ENCODE measurements around the gene TSHZ3.

The TSHZ3 gene

DNA sequence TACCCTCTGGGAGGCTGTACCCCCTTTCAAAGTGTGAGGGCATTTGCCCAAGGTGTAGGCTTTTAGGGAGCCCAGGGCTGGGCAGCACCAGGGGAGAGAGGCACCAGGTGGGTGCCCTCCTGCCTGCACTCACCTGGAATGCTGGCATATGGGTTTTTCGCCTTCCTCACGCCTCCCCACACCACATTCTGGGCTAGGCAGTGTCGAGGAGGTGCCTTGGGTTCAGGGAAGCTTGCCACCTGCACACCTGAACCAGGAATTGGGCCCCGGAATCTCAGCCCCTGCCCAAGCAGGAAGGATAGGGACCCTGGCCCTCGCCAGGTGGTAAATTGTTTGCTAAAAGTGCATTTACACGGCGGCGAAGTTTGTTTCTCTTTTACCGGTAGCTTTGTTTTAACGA lies 5.1 kb upstream of the TSHZ3 start:
- no peak for DNase-seq (ENCODE audit: low read depth in 2 of 2)

DNA sequence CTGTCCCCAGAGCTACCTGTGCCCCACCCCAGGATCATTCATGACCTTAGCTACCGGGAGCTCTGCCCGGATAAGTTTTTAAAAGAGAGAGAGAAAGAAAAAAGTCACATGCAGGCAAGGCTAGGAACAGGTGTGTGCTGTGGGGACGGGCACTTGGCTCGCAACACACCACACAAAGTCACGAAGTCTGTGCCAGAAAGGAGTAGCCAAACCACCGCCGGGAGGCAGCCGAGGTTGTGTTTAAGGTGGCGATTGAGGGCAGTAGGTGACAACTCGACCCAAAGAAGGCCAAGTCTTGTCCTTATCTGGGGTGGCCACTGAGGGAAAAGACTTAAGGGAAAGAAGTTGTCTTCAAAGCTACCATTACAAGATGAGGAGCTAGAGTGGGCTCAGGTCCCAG lies 4.6 kb upstream of the TSHZ3 start:
- DNase-seq (ENCODE audit: low read depth in 2 of 2): no peak

DNA sequence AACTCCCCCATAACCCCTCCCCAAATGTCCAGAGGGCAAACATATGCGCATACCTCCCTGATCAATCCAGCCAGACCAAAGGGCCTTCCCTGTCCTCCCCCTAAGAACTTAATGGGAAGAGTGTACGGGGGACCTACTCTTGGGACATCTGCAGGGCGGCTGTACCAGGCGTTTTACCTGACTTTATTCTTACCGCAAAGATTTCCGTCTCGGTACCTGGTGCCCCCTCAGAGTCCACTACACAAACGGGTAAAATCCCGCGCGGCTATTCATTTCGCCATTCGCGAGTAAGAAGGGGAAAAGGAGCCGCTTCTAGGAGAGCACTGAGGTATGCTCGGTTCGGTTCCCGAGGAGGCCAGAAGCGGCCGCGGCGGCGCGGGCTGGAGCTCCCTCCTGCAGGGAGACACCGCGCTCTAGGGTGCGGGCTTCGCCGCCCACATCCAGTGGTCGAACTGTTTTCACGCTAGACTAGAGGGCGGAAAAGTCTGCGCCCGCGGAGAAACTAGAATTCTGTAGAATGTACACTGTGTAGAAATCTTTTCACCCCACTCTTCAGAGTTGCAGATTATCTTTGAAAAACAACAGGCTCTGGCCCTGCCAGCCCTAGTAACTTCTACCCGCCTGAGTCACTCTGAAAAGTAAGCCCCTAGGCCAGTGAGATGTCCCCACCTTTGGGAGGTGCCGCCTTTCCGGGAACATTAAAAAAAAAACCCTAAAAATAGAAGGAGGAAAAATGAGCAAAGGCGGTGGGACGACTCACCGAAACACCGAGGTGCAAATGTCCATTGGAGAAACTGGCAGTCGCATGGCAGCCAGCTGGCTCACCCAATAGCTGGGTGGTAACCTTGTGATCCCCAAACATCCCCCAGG lies 3.8 kb upstream of the TSHZ3 start:
- no peak for DNase-seq (ENCODE audit: low read depth in 2 of 2)

DNA sequence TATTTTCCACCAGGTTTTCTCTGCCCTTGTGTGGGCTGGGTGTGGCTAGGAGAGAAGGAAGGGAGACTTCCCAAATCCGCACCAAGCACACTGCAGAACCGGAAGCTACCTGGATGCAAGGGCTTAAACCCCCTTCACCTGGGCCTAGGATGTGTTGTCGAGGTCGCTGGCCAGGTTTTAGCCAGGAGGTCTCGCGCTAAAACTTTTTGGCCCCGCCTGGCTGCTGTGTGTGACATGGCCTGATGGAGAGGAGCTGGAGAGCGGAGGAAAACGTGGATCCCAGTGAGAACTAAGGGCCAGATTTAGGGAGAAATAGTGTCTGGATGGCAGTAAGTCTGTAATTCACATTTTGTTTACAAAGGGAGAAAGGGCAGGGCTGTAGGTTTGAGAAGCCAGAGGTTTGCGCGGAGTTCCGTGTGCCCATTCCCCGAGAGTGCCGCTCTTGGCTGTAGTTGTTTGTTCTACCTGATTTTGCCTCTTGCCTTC lies 3.1 kb upstream of the TSHZ3 start:
- no peak for DNase-seq (ENCODE audit: low read depth in 2 of 2)

DNA sequence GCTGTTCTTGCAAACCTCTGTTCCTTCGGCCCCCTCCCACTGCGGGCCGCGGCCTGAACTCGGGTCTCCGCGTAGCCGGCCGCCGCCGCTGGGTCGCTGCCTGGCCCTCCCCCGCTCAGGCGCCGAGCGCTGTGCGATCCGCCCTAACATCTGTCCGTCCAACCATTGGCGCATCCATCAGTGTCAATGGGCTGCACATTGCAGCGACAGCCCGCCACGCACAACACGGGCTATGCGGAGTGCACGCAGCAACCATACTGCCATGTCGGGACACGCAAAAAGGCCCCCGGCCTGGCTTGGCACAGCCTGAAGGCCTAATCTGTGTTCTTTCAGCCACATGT lies 2.6 kb upstream of the TSHZ3 start:
- DNase-seq (ENCODE audit: low read depth in 2 of 2): no peak

DNA sequence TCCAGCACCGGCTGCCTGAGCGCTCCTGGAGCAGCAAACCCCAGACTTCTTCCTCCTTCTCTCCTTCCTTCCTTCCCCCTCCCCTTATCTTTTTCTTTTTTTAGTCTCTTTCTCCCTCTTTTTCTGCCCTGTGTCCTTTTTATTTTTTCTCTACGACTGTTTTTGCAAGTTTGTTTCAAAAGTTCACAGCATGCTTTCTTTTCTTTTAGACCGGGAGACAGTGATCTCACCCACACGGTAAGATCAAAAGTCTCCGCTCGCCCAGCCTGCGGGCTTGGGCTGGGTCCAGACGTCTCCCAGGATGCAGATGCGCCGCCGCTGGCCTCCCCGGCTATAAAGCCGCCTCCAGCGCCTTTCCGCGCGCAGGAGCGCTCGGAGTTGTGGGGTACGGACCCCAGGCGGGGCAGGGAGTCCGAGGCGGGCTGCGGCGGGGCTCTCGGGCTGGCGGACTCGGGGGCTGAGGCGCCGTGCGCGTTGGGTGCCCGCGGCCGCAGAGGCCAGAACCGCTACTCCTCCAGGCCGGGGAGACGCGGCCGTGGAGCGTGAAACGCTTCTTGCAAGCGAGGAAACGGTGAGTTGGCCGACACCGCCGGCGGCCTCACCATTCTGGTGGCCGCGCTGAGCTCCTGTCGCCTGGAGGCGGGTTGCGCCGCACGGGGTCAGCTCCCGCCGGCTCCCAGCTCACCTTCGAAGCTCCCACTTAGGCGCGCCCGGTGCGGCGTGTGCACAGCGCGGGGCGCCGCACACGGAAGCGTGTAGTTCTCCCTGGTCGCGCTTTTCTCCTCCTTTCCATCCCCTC lies 2.0 kb upstream of the TSHZ3 start:
- no peak for DNase-seq (ENCODE audit: low read depth in 2 of 2)

DNA sequence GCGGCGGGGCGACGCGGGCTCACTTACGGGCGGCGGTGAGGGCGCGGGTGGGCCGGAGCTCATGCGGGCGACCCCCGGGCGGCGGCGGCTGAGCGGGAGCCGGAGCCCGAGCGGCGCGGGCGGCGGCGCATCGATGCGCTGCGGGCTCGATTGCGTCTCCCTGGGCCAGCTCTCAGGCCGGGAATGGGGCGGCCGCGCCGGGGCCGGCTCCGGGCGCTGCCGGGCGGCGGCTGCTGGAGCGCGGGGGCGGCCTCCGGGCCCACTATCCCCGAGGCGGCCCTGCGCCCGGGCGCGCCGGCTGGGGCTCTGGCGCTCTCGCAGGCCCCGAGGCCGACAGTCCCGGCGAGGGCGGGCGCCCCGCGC lies 1.4 kb upstream of the TSHZ3 start:
- DNase-seq (ENCODE audit: low read depth in 2 of 2): no peak

DNA sequence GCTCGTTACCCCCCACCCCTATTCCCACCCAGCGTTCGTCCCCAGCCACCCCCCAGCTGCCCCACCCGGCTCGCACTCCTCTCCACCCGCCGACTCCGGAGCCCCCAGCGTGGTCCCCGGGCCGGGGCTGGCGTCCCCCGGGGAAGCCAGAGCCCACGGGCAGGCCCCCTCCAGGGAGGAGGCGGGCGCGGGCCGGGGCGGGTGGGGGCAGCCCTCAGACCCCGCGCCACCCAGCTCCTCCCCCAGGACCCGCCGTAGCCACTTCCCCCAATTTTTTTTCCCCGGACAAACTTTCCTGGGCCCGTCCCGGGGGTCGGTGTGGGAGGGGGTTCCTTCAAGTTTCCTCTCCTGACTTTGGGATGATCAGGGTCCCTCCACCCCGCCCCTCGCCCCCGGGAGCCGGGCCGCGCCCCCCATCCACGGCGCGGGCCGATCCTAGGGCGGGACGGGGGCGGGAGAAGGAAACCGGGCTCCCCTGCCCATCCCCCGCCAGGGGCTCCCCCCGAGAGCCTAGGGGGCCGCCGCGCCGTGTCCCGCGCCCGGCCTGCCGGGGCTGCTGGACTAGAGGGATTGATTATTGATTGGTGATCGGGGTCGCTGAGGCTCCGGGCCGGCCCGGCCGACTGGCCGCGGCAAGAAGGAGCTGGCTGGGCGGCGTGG lies 927 bp upstream of the TSHZ3 start:
- DNase-seq (ENCODE audit: low read depth in 2 of 2): no peak

DNA sequence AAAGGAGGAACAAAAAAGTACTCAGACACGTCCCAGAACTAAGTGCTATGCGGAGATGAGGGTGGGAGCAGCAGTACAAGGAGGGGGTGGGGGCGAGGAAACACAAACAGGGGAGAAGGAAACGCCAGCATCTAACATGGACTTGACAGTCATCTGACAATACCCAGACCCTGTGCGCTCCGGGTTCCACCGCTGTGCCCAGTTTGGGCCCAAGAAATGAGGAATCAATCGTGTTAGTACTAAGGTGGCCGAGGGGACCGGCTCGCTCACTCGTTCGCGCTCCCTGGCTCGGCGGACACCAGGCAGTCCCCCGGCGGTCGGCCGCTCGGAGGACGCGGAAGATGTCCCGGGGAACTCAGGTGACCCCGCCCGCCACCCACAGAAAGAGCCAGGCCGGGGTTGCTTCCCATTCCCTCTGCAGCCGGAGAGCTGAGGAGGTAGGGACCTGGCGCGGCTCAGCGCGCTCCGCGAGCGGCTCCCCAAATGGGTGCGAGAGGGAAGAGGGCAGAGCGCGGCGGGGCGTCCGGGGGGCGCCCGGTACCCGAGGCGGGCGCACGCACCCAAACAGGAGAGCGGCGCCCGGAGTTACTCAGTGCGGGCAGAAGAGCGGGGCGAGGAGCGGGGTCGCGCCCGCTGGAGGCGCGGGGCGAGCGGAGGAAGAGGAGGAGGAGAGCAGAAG lies 616 bp downstream of the TSHZ3 start:
- no peak for DNase-seq (ENCODE audit: low read depth in 2 of 2)

DNA sequence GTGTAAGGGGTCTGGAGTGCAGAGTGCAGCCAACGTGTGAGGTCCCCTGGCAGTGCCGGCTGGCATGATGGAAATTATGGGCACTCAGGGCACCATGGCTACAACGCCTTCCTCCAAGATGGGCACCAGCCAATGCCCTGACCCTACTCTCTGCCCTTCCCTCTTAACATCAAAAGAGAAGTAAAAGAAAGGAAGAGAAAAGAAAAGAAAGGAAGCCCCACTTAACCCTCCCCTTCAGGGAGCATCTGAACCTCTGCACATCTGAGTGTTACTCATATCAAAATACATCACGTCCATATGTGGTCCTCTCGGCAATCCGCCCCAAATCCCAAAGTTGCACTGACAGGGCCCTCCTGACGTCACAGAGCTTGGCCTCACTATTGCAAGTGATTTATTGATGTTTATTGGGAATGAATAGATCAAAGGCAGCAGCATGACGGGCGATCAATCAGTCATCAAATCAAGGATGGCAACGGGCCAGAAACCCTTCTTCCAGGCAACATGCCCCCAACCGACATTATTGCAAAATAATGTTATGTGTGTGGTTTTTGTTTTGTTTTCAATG lies 1.3 kb downstream of the TSHZ3 start:
- no peak for DNase-seq (ENCODE audit: low read depth in 2 of 2)

DNA sequence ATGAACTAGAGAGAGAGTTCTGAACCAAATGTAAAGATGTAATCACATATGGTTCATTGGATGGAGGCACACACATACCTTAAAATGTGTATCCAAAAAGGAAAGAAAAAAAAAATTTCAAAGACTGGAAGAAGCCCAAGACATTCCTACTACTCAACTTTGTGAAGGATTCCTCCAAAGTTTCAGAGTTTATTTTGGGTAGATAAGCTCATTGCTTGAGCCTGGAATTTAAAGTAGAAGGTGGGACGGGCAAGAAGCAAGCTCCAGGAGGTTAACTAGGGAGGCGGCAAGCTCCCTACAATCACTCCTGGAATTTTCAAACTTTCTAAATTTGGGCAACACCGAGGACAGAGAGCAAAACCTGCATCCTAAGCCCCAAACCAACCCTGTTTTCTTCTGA lies 1.9 kb downstream of the TSHZ3 start:
- no peak for DNase-seq (ENCODE audit: low read depth in 2 of 2)

DNA sequence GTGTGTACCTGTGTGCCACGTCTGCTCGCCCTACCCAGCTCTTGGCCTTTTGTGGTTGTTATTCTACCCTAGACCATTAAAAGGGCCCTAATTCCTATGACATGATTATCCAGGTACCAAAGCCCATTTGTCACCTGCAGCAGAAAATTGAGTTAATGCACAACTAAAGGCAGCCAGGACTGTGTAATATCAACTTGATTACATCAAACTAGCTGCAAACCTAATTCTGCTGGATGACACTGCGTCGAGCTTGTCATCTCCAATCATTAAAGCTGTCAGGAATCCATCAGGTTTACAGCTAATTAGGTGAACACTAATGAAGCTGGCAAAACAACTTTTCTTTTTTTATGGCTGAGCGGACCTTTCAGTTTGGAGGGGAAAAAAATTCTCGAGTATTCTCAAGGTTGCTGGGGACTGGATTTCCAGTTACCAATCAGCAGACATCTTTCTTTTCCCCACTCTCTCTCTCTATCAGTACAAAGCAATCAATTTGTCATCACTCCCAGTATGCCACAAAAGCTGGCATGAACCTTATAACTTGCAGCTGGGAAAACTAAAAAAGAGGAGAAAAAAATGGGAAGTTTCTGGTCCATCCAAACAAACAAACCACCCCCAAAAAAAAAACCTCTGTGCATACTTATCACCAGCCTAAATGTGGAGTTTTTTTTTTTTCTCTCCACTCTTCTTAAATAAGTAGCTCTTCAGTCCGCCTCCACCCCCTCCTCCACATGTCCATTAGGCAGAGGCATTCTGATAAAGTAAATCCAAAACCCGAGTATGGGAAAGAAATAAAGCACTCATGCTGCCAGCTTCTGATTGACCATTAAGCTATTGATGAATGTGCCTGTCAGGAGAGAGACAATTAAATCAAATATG lies 2.8 kb downstream of the TSHZ3 start:
- DNase-seq (ENCODE audit: low read depth in 2 of 2): no peak

DNA sequence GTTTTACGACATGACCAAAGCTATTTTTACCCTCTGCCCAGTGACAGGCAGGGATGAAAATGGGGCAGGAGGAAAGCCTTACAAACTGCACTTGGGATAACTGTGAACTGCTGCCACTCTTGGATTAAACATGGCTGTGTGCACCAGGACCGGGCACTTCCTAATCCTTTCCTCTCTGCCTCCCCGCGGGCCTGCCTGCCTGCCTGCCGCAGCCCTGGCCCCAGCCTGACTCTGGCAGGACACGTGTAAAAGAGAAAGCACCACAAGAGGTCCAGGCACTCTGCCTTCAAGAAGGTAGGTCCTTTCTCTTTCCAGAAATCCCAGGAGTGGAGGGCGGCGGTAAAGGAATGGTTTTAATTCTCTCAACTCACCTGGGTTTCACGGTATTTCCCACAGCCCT lies 4.8 kb downstream of the TSHZ3 start:
- DNase-seq (ENCODE audit: low read depth in 2 of 2): no peak

DNA sequence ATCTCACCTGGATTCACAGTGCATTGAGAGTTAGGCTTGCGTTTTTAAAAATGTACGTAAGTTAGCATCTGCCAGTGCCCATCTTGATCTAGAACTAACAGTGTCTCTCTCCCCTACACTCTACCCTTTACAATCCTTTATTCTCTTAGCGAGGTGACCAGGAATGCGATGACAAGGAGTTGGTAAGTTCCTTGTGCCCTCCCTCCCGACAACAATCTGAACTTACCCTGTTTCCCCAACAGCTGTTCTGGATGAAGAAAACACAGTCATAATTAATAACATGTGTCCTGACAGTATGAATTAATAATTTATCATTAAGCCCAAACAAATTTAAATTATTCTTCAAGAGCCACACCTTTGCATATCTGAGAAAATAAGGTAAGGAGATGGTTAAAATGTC lies 6.3 kb downstream of the TSHZ3 start:
- no peak for DNase-seq (ENCODE audit: low read depth in 2 of 2)

DNA sequence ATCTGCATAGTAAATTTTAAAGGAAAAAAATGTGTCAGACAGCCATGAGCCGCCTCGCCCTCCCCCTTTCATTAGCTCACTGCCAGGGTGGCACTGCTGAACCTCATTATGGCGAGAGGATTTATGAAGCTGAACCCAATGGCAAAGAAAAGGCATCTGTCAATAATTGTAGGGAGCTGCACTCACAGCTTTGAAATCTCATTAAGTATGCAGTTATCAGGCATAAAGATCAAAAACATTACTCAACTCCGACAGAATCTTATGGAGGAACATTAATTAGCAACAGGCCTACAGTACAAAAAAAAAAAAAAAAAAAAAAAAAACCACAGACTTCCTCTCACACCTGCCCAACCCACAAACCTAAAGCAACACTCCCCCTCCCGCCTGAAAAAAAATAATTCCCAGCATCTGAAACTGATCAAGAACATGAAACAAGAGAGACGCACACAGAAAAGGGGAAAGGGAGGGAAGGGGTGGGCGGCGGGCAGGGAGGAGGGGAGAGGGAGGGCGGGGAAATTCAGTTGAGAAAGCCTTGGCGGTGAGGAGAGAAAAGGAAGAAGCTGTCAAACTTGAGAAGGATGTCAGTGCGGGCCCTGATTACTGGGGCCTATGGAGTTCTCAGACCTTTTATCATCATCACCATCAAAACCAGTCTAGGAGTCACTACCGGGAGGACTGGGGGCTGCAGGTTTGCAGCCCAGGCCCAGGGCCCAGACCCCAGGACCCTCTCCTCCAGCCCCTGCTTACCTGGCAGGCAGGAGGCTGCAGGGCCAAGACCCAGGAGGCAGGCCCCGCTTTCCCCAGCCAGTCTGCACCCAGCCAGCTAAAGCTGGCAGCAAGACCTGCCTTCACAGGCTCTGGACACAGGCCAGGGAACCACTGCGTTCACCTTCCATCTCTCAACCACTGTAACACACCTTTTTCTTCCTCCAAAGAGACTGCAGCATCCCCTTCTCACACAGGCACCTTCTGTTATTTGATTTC lies 8.9 kb downstream of the TSHZ3 start:
- DNase-seq (ENCODE audit: low read depth in 2 of 2): no peak

DNA sequence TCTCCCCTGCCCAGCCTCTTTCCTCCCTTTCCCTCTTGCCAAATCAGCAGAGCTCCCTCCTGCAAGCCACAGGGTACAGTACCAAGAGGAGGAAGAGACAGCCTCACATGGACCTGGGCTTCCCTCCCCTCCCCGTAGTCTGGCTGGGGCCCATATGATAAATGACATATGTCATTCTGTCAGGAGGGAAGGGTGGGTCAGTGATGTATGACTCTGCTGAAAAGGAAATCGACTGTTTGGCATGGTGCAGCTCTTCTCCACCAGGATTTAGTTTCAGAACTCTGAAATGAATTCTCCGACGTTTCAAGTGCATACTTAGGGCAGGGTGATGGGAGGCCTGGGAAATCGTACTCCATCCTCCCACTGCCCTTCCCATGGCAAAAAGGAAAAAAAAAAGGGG lies 9.8 kb downstream of the TSHZ3 start:
- DNase-seq (ENCODE audit: low read depth in 2 of 2): no peak

DNA sequence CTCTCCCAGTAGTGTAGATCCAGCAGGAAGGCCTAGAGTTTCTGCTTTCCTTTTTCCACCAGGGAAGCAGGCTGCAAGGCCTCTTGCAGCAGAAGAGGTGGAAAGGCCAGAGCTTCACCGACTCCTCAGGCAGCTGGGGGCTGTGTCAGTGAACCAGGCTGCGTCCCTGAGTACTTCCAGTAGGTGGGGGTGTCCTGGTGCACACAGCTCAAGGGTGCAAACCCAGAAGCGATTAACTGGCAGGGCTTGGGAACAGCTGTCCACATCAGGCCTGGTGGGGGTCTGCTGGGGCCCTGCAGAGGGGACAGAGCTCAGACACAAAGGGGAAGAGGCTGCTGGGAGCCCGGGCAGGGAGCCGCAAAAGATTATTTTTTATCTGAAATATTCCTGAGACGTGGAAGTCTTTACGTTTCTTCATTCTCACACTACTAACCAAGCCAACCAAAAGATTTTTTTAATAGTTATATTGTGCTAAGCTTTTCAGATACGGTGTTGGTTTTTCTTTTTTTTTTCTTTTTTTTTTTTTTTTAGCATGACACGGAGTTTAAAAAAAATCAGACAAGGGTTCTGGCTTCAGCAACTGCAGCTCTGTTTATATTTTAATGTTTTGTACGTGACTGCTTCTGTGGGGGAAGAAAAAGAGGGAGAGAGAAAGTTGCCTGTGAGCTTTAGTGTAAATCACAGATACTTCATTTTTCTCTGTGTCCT lies 11.0 kb downstream of the TSHZ3 start:
- DNase-seq (ENCODE audit: low read depth in 2 of 2): no peak

DNA sequence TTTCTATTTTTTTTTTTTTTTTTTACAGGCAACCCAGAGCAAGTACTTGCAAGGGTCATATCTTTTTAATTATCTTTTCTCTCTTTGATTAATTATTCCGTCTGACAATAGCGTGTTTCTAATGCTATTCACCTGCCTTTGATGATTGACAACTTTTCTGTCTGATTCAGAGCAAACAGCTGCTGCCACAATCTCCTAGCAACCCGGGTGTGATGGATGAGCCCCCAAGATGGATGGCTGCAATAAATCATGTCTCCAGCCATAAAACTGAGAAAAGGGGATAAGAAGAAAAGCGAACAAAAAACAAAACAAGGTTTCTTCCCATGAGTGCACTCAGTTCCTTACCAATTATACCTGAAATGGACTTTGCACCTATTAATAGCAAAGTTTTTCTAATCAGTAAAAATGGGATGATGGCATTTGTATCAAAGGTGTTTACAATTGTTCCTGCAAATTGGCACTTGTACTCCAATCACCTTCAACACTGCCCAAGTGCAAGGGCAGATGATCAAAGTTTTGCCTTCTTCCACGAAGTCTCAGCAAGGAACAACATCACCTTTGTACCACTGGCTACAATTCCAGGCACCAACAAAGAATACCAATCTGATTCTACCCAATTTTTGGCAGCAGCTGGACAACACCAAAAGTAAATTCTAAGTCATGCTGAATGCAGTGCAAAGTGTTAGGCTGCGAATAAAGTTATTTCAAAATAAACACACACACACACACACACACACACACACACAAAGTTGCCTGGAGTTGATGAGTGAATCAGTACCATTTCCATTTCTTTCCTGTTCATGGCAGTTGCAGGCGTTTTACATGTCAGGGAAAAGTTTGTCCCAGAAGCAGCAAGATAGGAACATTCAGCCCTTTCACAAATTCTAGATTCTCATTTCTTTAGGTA lies 12.0 kb downstream of the TSHZ3 start:
- DNase-seq (ENCODE audit: low read depth in 2 of 2): no peak

All from stimulated activated CD4-positive, alpha-beta T cell treated with anti-CD3 and anti-CD28 coated beads, Interleukin-1b, Interleukin-23, amount 100 ng/mL, for 1 hour (primary cell).